CD4-positive, CD25-positive, alpha-beta regulatory T cell (primary cell): ENCODE data around the gene AP3S2. TPM values are rescaled to one million over a fixed set of nuclear protein-coding genes. Genes with fewer than 3 reads are reported as not detected.

Experiments
- ATAC-seq, 2 donors: fragments of 150-1000 bp; cut with Tn5 transposase; one replicate each; pipeline ENCODE4 v1.10.0; 2021; ENCODE audit warnings: low read depth in 2 of 2, moderate number of reproducible peaks in 2 of 2, moderate library complexity in 1 of 2
- DNase-seq, 3 donors: peaks; one replicate each; pipeline versions ENCODE4 v3.0.0 to v3.0.0-alpha.2; 2012 to 2022; ENCODE audit warnings: mixed read lengths in 1 of 3
- H3K27ac ChIP-seq: one replicate; pipeline ENCODE4 v1.7.0; 2013; ENCODE audit warnings: mild to moderate bottlenecking, low read length; ENCODE audit not compliant: insufficient read depth, poor library complexity, severe bottlenecking
- H3K27me3 ChIP-seq: one replicate; pipeline ENCODE4 v1.7.0; 2013; ENCODE audit warnings: low read length; ENCODE audit not compliant: control insufficient read depth, insufficient read depth
- H3K36me3 ChIP-seq: one replicate; pipeline ENCODE4 v1.7.0; 2013; ENCODE audit warnings: mild to moderate bottlenecking, low read length, moderate library complexity; ENCODE audit not compliant: control insufficient read depth, insufficient read depth
- H3K4me1 ChIP-seq: 2 replicates; pipeline ENCODE4 v1.7.0; 2013; ENCODE audit warnings: mild to moderate bottlenecking, low read length; ENCODE audit not compliant: insufficient read depth, control insufficient read depth, poor library complexity, severe bottlenecking
- H3K4me3 ChIP-seq: one replicate; pipeline ENCODE4 v1.7.0; 2013; ENCODE audit warnings: low read depth, mild to moderate bottlenecking, low read length, moderate library complexity
- H3K9me3 ChIP-seq, 2 experiments: 1 replicate in 1 of 2; 2 replicates in 1 of 2; pipeline ENCODE4 v1.7.0; 2013; ENCODE audit warnings: low read length in 2 of 2, mild to moderate bottlenecking in 1 of 2, moderate library complexity in 1 of 2; ENCODE audit not compliant: control insufficient read depth in 2 of 2
- H3K27ac Mint-ChIP-seq, 3 donors: one replicate each; pipeline ENCODE4 v1.8.0; 2020 to 2022; ENCODE audit warnings: mild to moderate bottlenecking in 3 of 3, mixed read lengths in 3 of 3, moderate library complexity in 2 of 3
- H3K27me3 Mint-ChIP-seq: one replicate; pipeline ENCODE4 v1.8.0; 2022; ENCODE audit warnings: mild to moderate bottlenecking, mixed read lengths
- H3K36me3 Mint-ChIP-seq: one replicate; pipeline ENCODE4 v1.8.0; 2020; ENCODE audit warnings: mixed read lengths
- H3K4me1 Mint-ChIP-seq, 4 donors: one replicate each; pipeline ENCODE4 v1.8.0; 2020 to 2022; ENCODE audit warnings: mixed read lengths in 4 of 4, mild to moderate bottlenecking in 1 of 4
- H3K4me3 Mint-ChIP-seq, 4 donors: one replicate each; pipeline ENCODE4 v1.8.0; 2020 to 2022; ENCODE audit warnings: mild to moderate bottlenecking in 4 of 4, mixed read lengths in 4 of 4, moderate library complexity in 3 of 4
- H3K9me3 Mint-ChIP-seq, 7 donors: one replicate each; pipeline ENCODE4 v1.8.0; 2020 to 2022; ENCODE audit warnings: mixed read lengths in 7 of 7, mild to moderate bottlenecking in 3 of 7, moderate library complexity in 2 of 7
- polyA plus RNA-seq, 4 donors: library from polyadenylated mRNA; unstranded; fragments of 300-500 nt; fragmentation: Illumina TruSeq; gene quantifications; one replicate each; pipeline ENCODE4 v1.2.3, GENCODE V29; 2021
- total RNA-seq: library from RNA; stranded (reverse); gene quantifications from one replicate; pipeline ENCODE4 v1.2.3, GENCODE V29; 2022

The AP3S2 gene
- total and polyA plus RNA-seq, 5 donors from 2014 or later = 25.4 to 48.5 (median 30.3) TPM

DNA sequence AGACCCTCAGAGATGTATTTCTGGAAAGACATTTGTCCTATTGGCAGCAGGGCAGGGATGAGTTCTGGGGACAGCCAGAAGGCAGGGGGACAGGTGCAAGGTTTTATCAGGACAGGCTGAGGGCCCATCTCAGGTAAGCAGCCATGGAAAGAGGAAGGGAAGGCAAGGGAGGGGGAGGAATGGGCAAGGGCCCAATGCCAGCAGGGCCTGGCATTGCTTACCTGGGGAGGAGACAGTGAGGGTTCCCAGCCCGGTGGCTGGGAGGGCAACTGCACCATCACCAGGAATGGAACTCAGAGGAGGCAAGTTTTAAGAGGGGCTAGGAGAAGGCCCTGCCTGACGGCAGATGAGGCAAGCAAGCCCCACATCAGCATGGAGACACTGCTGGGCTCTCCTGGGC is 15.8 kb upstream of the AP3S2 start:
- H3K4me3 Mint-ChIP-seq = peak overlapping the region in 1 of 4 donors; percentile 58
- H3K27ac ChIP-seq = no peak overlapping the region
- no peak for DNase-seq
- no peaks in the 10 kb centered on the region for H3K36me3 ChIP-seq
- peaks cover 55% of the 10 kb centered on the region for H3K27me3 Mint-ChIP-seq
- H3K4me1 ChIP-seq = peaks cover 5% of the 10 kb centered on the region
- H3K9me3 ChIP-seq = no peaks in the 10 kb centered on the region
- H3K4me1 Mint-ChIP-seq = peaks cover 0 to 4% (median 0%) of the 10 kb centered on the region in 4 donors
- no peak for ATAC-seq
- no peak overlapping the region for H3K27ac Mint-ChIP-seq
- H3K4me3 ChIP-seq = no peak overlapping the region
- no peaks in the 10 kb centered on the region for H3K36me3 Mint-ChIP-seq
- peaks cover 0 to 3% (median 0%) of the 10 kb centered on the region in 7 donors for H3K9me3 Mint-ChIP-seq
- peaks cover 14% of the 10 kb centered on the region for H3K27me3 ChIP-seq

DNA sequence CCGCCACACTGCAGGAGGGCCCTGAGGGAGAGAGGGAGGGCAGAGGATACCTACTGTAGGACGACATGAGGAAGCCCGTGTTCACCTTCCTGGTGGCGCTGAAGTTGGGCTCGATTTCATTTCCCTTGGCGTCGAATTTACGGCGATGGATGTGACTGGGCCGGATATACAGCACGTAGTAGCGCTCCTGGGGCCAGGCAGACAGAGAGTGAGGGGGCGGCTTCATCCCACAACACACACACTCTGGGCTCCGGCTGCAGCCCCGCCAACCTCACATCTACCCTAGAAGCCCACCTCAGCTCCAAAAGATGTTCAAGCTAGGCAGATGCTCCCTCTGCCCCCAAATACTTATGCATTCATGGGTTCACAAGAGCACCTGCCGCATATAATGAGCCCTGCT is 14.4 kb upstream of the AP3S2 start:
- Mint-ChIP-seq H3K27me3 (peaks cover 44% of the 10 kb centered on the region), H3K36me3 (no peaks in the 10 kb centered on the region), H3K9me3 (peaks cover 0 to 3% (median 0%) of the 10 kb centered on the region in 7 donors), H3K4me3 (no peak overlapping the region), H3K27ac (no peak overlapping the region), H3K4me1 (peaks cover 0 to 4% (median 0%) of the 10 kb centered on the region in 4 donors)
- no peak for DNase-seq
- Histone ChIP-seq H3K9me3 (no peaks in the 10 kb centered on the region), H3K36me3 (no peaks in the 10 kb centered on the region), H3K4me1 (peaks cover 5% of the 10 kb centered on the region), H3K4me3 (no peak overlapping the region), H3K27ac (no peak overlapping the region), H3K27me3 (peaks cover 11% of the 10 kb centered on the region)
- ATAC-seq = no peak

DNA sequence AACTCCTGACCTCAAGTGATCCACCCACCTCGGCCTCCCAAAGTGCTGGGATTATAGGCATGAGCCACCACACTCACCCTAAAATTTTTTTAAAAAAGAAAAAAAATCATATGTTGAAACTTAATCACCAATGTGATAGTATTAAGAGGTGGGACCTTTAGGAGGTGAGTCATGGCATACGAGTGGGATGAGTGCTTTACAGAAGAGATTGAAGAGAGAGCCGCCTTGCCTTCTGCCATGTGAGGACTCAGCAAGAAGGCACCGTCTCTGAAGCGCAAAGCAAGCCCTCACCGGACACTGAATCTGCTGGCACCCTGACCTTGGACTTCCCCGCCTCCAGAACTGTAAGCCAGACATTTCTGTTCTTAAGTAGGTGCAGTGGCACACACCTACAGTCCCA is 13.5 kb upstream of the AP3S2 start:
- H3K4me3 ChIP-seq = no peak overlapping the region
- Mint-ChIP-seq H3K9me3 (peaks cover 0 to 3% (median 0%) of the 10 kb centered on the region in 7 donors), H3K27ac (no peak overlapping the region), H3K4me3 (no peak overlapping the region), H3K27me3 (peaks cover 40% of the 10 kb centered on the region), H3K4me1 (peaks cover 0 to 2% (median 0%) of the 10 kb centered on the region in 4 donors), H3K36me3 (no peaks in the 10 kb centered on the region)
- H3K9me3 ChIP-seq = no peaks in the 10 kb centered on the region
- peaks cover 9% of the 10 kb centered on the region for H3K27me3 ChIP-seq
- DNase-seq = no peak
- H3K4me1 ChIP-seq = no peaks in the 10 kb centered on the region
- no peaks in the 10 kb centered on the region for H3K36me3 ChIP-seq
- ATAC-seq = no peak
- H3K27ac ChIP-seq = no peak overlapping the region

DNA sequence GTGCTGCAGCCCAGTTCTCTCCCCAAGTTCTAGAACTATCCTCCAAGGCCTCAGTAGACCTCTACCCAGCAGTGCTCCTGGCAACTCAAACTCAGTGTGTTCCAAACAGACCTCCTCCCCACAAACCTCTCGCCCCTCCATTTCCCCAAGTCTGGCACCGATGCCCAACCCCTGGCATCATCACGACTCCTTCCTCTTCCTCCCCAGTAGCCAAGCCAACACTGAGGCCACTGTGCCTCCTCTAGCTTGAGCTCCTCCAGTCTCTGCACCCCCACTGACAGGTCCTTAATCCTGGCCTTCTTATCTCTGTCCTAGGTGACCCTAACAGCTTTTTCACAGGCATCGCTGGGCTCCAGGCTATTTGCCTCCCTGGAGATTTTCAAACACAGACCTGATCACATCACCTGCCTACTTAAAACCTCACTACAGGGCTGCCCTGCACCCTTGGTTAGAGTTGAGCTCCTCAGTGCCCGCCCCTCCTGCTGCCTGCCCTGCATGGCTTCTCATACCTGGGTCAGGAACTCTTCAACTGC is 12.1 kb upstream of the AP3S2 start:
- H3K27me3 Mint-ChIP-seq = peaks cover 32% of the 10 kb centered on the region
- no peaks in the 10 kb centered on the region for H3K4me1 Mint-ChIP-seq
- Histone ChIP-seq H3K27ac (no peak overlapping the region), H3K27me3 (peaks cover 4% of the 10 kb centered on the region), H3K4me3 (no peak overlapping the region), H3K36me3 (no peaks in the 10 kb centered on the region), H3K4me1 (no peaks in the 10 kb centered on the region), H3K9me3 (no peaks in the 10 kb centered on the region)
- H3K27ac Mint-ChIP-seq = peak overlapping the region in 1 of 3 donors; percentile 13
- H3K9me3 Mint-ChIP-seq = peaks cover 0 to 3% (median 0%) of the 10 kb centered on the region in 7 donors
- no peak for ATAC-seq
- H3K36me3 Mint-ChIP-seq = no peaks in the 10 kb centered on the region
- no peak for DNase-seq
- no peak overlapping the region for H3K4me3 Mint-ChIP-seq

DNA sequence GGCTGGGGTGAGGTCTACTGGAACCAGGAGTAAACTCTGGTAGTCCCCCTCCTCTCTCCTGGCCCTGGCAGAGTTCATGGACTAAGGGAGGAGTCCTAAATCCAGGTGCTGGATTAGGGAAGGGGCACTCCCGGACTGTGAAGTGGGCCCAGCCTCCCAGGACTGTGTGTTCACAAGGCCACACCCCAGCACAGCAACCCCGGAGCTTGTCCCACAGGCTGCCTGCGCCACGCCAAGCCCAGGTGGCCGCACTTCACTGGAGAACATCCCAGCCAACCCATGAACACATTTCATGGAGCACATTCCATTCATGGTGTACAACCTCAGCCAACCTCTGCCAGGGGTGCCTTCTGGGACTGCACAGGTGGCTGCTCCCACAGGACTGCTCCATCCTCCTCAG is 10.7 kb upstream of the AP3S2 start:
- no peaks in the 10 kb centered on the region for H3K4me1 Mint-ChIP-seq
- H3K27me3 ChIP-seq = no peaks in the 10 kb centered on the region

DNA sequence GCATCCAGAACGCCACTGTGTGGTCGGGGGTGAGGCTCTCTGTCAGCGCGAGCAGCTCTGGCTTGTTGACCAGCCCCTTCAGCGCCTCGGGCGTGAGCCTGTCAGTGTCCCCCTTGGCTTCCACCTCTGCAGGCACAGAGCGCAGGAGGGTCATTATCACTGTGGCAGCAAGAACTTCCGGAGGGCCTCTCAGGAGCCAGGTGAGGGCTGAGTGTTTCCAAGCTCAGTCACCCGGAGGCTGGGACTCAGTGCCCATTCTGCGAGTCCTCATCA is 10.0 kb upstream of the AP3S2 start:
- Histone ChIP-seq H3K27ac (no peak overlapping the region), H3K4me1 (no peaks in the 10 kb centered on the region), H3K4me3 (no peak overlapping the region), H3K27me3 (no peaks in the 10 kb centered on the region), H3K9me3 (no peaks in the 10 kb centered on the region), H3K36me3 (no peaks in the 10 kb centered on the region)
- ATAC-seq (no peak), DNase-seq (no peak)
- Mint-ChIP-seq H3K36me3 (no peaks in the 10 kb centered on the region), H3K4me1 (no peaks in the 10 kb centered on the region), H3K4me3 (no peak overlapping the region), H3K9me3 (no peaks in the 10 kb centered on the region), H3K27me3 (peaks cover 16% of the 10 kb centered on the region), H3K27ac (no peak overlapping the region)

More for the DNA sequence above, 10.7 kb upstream of the AP3S2 start:
- Histone ChIP-seq H3K9me3 (no peaks in the 10 kb centered on the region), H3K36me3 (no peaks in the 10 kb centered on the region), H3K4me3 (no peak overlapping the region), H3K4me1 (no peaks in the 10 kb centered on the region), H3K27ac (no peak overlapping the region)
- ATAC-seq (no peak), DNase-seq (no peak)
- peaks cover 0 to 1% (median 0%) of the 10 kb centered on the region in 7 donors for H3K9me3 Mint-ChIP-seq
- no peak overlapping the region for H3K27ac Mint-ChIP-seq
- no peak overlapping the region for H3K4me3 Mint-ChIP-seq
- no peaks in the 10 kb centered on the region for H3K36me3 Mint-ChIP-seq
- H3K27me3 Mint-ChIP-seq = peaks cover 21% of the 10 kb centered on the region

DNA sequence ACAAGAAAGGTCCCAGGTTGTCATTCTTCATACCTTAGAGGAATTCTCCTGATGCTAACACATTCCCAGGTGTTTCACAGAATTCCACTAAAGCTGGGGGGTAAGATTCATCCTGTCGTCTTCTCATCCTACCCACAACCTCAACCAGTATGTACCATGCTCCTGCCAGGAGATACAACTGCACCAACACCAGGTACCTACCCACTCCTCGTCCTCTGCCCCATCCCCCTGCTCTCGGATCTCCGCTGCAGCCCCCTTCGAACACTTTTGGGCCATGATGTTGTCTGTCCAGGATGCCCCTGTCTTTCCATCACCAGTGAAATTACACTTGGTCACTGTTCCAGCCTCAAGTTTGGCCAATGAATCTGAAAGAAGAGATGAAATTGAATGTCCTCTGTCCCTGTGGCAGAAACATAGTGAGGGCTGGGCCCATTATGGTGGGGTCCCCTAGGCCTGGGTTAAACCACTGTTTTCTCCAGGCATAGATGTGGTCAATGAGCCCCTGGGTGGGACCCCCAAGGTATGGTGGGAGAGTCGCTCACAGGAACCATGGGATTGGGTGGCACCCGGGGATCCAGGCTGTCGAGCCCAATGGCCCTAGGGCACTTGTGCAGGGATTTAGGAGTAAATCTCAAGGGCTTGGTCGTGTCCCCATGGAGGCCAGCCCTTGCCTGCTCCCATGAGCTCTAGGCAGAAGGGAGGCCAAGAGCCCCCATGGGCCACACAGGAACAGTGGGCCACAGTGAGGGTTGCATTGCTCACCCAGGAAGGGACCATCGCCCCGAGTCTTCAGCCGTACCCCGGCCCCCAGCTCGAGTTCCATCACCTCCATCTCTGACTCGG is 9.4 kb upstream of the AP3S2 start:
- peaks cover 18% of the 10 kb centered on the region for H3K27me3 Mint-ChIP-seq
- Histone ChIP-seq H3K27ac (no peak overlapping the region), H3K9me3 (no peaks in the 10 kb centered on the region)

DNA sequence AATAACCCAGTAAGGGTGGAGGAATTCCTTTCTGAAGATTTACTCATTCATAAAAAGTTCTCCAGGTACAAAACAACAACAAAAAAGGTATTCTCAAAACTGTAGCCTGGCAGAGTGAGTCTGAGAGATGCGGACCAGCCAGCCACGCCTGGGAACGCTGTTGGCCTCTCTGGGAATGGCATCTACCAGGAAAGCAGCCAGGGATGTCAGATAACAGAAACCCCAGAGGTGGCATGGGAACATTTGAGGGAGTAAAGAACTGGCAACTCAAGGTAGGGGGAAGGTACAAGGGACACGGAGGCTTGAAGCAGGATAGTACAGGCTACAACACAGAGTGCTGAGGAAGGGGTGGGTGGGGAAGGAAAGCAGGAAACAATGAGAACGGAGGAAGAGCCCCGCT is 7.1 kb upstream of the AP3S2 start:
- H3K4me1 Mint-ChIP-seq = no peaks in the 10 kb centered on the region
- H3K27me3 ChIP-seq = no peaks in the 10 kb centered on the region
- H3K27me3 Mint-ChIP-seq = peaks cover 19% of the 10 kb centered on the region
- ATAC-seq = no peak
- H3K9me3 Mint-ChIP-seq = no peaks in the 10 kb centered on the region
- H3K27ac ChIP-seq = no peak overlapping the region
- H3K9me3 ChIP-seq = no peaks in the 10 kb centered on the region
- no peak overlapping the region for H3K4me3 ChIP-seq
- H3K36me3 ChIP-seq = no peaks in the 10 kb centered on the region
- H3K36me3 Mint-ChIP-seq = no peaks in the 10 kb centered on the region
- H3K4me1 ChIP-seq = no peaks in the 10 kb centered on the region
- H3K4me3 Mint-ChIP-seq = no peak overlapping the region
- DNase-seq = no peak
- H3K27ac Mint-ChIP-seq = no peak overlapping the region

More for the DNA sequence above, 9.4 kb upstream of the AP3S2 start:
- Histone ChIP-seq H3K27me3 (no peaks in the 10 kb centered on the region), H3K36me3 (no peaks in the 10 kb centered on the region), H3K4me1 (no peaks in the 10 kb centered on the region), H3K4me3 (no peak overlapping the region)
- no peaks in the 10 kb centered on the region for H3K9me3 Mint-ChIP-seq
- DNase-seq (no peak), ATAC-seq (no peak)
- H3K36me3 Mint-ChIP-seq = no peaks in the 10 kb centered on the region
- no peaks in the 10 kb centered on the region for H3K4me1 Mint-ChIP-seq
- H3K4me3 Mint-ChIP-seq = no peak overlapping the region
- H3K27ac Mint-ChIP-seq = no peak overlapping the region
